C4-2B (cell line): ENCODE measurements around the gene TNFRSF13B.
"Not testable (repeated sequence)": the region's sequence is repeated elsewhere in the genome, so short reads cannot be mapped to it uniquely, and the experiment has no call there.

Experiments used
- H3K27ac ChIP-seq: fragments of 450-650 bp; 2 replicates; pipeline ENCODE4 v1.5.1; 2017
- CTCF ChIP-seq: fragments of 450-650 bp; conservative IDR thresholded peaks from 2 replicates; pipeline ENCODE4 v1.5.1; 2017; ENCODE audit warnings: mild to moderate bottlenecking
- ZFX ChIP-seq: fragments of 450-650 bp; IDR thresholded peaks from 2 replicates; pipeline ENCODE4 v1.6.1; 2017

TNFRSF13B gene

GRCh38 chr17:16908273-16908672 lies 63.6 kb downstream of the TNFRSF13B start:
- TF ChIP-seq ZFX = no peak

GRCh38 chr17:16906680-16907079 lies 65.2 kb downstream of the TNFRSF13B start:
- no peak for TF ChIP-seq ZFX
- TF ChIP-seq CTCF = no peak
- H3K27ac ChIP-seq = no peak overlapping the region

More at GRCh38 chr17:16908273-16908672, 63.6 kb downstream of the TNFRSF13B start:
- H3K27ac ChIP-seq = no peak overlapping the region

GRCh38 chr17:16905593-16906191 lies 66.2 kb downstream of the TNFRSF13B start:
- no peak overlapping the region for H3K27ac ChIP-seq
- TF ChIP-seq ZFX (no peak), CTCF (no peak)

- not testable (repeated sequence) for H3K27ac ChIP-seq
Measured at GRCh38 chr17:16903070-16903469, 68.8 kb downstream of the TNFRSF13B start.

GRCh38 chr17:16900288-16900882 lies 71.5 kb downstream of the TNFRSF13B start:
- H3K27ac ChIP-seq = no peak overlapping the region
- TF ChIP-seq ZFX = no peak
- no peak for TF ChIP-seq CTCF

- H3K27ac ChIP-seq = not testable (repeated sequence)
Measured at GRCh38 chr17:16897211-16897896, 74.6 kb downstream of the TNFRSF13B start.

- H3K27ac ChIP-seq = not testable (repeated sequence)
Measured at GRCh38 chr17:16896235-16896634, 75.7 kb downstream of the TNFRSF13B start.

- not testable (repeated sequence) for H3K27ac ChIP-seq
Measured at GRCh38 chr17:16893527-16893926, 78.4 kb downstream of the TNFRSF13B start.

GRCh38 chr17:16892876-16893454 lies 79.0 kb downstream of the TNFRSF13B start:
- not testable (repeated sequence) for H3K27ac ChIP-seq

GRCh38 chr17:16889088-16889465 lies 82.8 kb downstream of the TNFRSF13B start:
- TF ChIP-seq CTCF (no peak), ZFX (no peak)
- no peak overlapping the region for H3K27ac ChIP-seq
